Trophoblast cell (in vitro differentiated cells and primary cell): ENCODE data around the gene NRBP1.

ENCODE experiments used
- DNase-seq, 2 donors: peaks; one replicate each; pipeline ENCODE4 v3.0.0-alpha.2; 2016
- H2AFZ ChIP-seq: 2 replicates; pipeline ENCODE4 v1.6.1; 2013; ENCODE audit warnings: low read length, moderate library complexity, mild to moderate bottlenecking; ENCODE audit not compliant: insufficient read depth, poor library complexity
- H2AK5ac ChIP-seq: 2 replicates; pipeline ENCODE4 v1.6.1; 2013; ENCODE audit warnings: mild to moderate bottlenecking, low read length
- H2BK120ac ChIP-seq: 2 replicates; pipeline ENCODE4 v1.6.1; 2013; ENCODE audit warnings: low read length, mild to moderate bottlenecking, moderate library complexity; ENCODE audit not compliant: insufficient read depth, poor library complexity
- H2BK12ac ChIP-seq: 2 replicates; pipeline ENCODE4 v1.6.1; 2013; ENCODE audit warnings: mild to moderate bottlenecking, low read length, moderate library complexity
- H2BK5ac ChIP-seq: 2 replicates; pipeline ENCODE4 v1.6.1; 2013; ENCODE audit warnings: low read length, low read depth, moderate library complexity, mild to moderate bottlenecking; ENCODE audit not compliant: poor library complexity
- H3K14ac ChIP-seq: 2 replicates; pipeline ENCODE4 v1.6.1; 2013; ENCODE audit warnings: mild to moderate bottlenecking, low read length
- H3K18ac ChIP-seq: 2 replicates; pipeline ENCODE4 v1.6.1; 2013; ENCODE audit warnings: mild to moderate bottlenecking, low read length
- H3K23ac ChIP-seq: 2 replicates; pipeline ENCODE4 v1.6.1; 2013; ENCODE audit warnings: low read length
- H3K27ac ChIP-seq: 2 replicates; pipeline ENCODE4 v1.5.1; 2013; ENCODE audit warnings: low read depth, mild to moderate bottlenecking, inconsistent platforms, low read length, moderate library complexity
- H3K27me3 ChIP-seq: 2 replicates; pipeline ENCODE4 v1.6.1; 2013; ENCODE audit warnings: inconsistent platforms, mild to moderate bottlenecking, low read length, moderate library complexity; ENCODE audit not compliant: insufficient read depth
- H3K36me3 ChIP-seq, 2 experiments: 1 replicate in 1 of 2; 2 replicates in 1 of 2; pipeline ENCODE4 v1.6.1; 2013; ENCODE audit warnings: low read length in 2 of 2, mild to moderate bottlenecking in 2 of 2, moderate library complexity in 1 of 2; ENCODE audit not compliant: insufficient read depth in 2 of 2, control insufficient read depth in 1 of 2
- H3K4ac ChIP-seq: 2 replicates; pipeline ENCODE4 v1.6.1; 2013; ENCODE audit warnings: low read depth, mild to moderate bottlenecking, low read length, moderate library complexity
- H3K4me1 ChIP-seq, 2 experiments: 1 replicate in 1 of 2; 2 replicates in 1 of 2; pipeline ENCODE4 v1.6.1; 2013; ENCODE audit warnings: low read length in 2 of 2, mild to moderate bottlenecking in 2 of 2, moderate library complexity in 1 of 2; ENCODE audit not compliant: insufficient read depth in 2 of 2, control insufficient read depth in 1 of 2
- H3K4me2 ChIP-seq: 2 replicates; pipeline ENCODE4 v1.6.1; 2013; ENCODE audit warnings: inconsistent platforms, mild to moderate bottlenecking, low read length, moderate library complexity
- H3K4me3 ChIP-seq: 2 replicates; pipeline ENCODE4 v1.5.1; 2013; ENCODE audit warnings: mild to moderate bottlenecking, low read depth, low read length, inconsistent platforms
- H3K79me1 ChIP-seq: one replicate; pipeline ENCODE4 v1.6.1; 2013; ENCODE audit warnings: low read length
- H3K79me2 ChIP-seq: 2 replicates; pipeline ENCODE4 v1.6.1; 2013; ENCODE audit warnings: low read length, mild to moderate bottlenecking; ENCODE audit not compliant: control insufficient read depth, insufficient read depth, poor library complexity
- H3K9ac ChIP-seq: 2 replicates; pipeline ENCODE4 v1.6.1; 2013; ENCODE audit warnings: mild to moderate bottlenecking, low read length
- H3K9me3 ChIP-seq: 2 replicates; pipeline ENCODE4 v1.6.1; 2013; ENCODE audit warnings: low read depth, mild to moderate bottlenecking, control low read depth, inconsistent platforms, low read length; ENCODE audit not compliant: insufficient read depth
- H4K12ac ChIP-seq: 2 replicates; pipeline ENCODE4 v1.6.1; 2013; ENCODE audit warnings: low read depth, mild to moderate bottlenecking, low read length, moderate library complexity
- H4K8ac ChIP-seq: 2 replicates; pipeline ENCODE4 v1.6.1; 2013; ENCODE audit warnings: low read depth, mild to moderate bottlenecking, low read length, moderate library complexity
- H4K91ac ChIP-seq: one replicate; pipeline ENCODE4 v1.6.1; 2013; ENCODE audit warnings: low read depth, mild to moderate bottlenecking, low read length, moderate library complexity
- WGBS: extraction: QIAGEN DNeasy Blood & Tissue Kit; methylation state at CpG from one replicate; pipeline ENCODE4 v1.1.7; 2013; ENCODE audit warnings: missing lambda C conversion rate; ENCODE audit not compliant: insufficient read length, insufficient coverage; ENCODE audit errors: extremely low coverage; 5-methylcytosine and 5-hydroxymethylcytosine counted together

The NRBP1 gene

DNA sequence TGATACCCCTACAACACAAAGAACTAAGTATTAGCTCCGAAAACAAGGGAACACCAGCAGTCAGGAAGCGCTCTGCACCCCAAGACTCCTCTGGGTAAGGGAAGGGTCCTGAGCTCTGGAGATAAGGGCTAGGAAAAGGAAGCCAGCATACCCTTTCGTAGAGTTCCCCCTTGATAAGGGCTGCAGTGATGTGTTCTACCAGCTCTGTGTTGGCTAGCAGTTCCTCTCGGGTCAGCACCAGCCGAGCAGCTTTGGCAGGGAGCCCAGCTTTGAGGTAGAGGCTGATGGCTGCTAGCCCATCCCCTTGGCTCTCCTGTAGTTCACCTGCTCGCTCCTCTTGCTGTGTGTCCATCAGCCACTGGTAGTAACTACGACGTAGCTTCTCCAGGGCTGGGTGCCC lies 32.7 kb downstream of the NRBP1 start:
- Histone ChIP-seq H3K14ac (no peak overlapping the region), H3K36me3 (peaks cover 0 to 18% of the 10 kb centered on the region in 2 experiments), H4K91ac (no peak overlapping the region), H3K18ac (no peak overlapping the region), H3K9me3 (no peaks in the 10 kb centered on the region), H3K4me1 (no peaks in the 10 kb centered on the region), H3K9ac (no peak overlapping the region), H4K12ac (no peak overlapping the region), H2BK12ac (no peak overlapping the region), H3K4me3 (no peak overlapping the region), H2BK5ac (no peak overlapping the region), H3K27me3 (no peaks in the 10 kb centered on the region), H3K79me1 (no peaks in the 10 kb centered on the region), H3K79me2 (no peaks in the 10 kb centered on the region), H3K4me2 (no peak overlapping the region), H2AFZ (no peak overlapping the region), H3K27ac (no peak overlapping the region), H2AK5ac (no peak overlapping the region), H3K23ac (no peak overlapping the region), H4K8ac (no peak overlapping the region), H3K4ac (no peak overlapping the region), H2BK120ac (no peak overlapping the region)
- no peak for DNase-seq
- no CpG with 5 or more reads among the region's 8 CpGs for WGBS

DNA sequence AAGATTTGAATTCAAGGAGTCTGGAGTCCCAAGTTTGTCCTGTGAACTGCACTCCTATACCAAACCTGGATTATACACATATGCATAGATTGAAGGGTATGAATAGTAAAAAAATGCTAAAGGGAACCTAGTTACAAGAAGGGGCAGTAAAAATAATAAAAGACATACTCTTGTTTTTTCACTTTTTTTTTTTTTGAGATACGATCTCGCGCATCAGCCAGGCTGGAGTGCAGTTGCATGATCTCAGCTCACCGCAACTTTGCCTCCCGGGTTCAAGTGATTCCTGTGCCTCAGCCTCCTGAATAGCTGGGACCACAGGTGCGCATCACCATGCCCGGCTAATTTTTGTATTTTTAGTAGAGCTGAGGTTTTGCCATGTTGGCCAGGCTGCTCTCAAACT lies 36.0 kb downstream of the NRBP1 start:
- no peaks in the 10 kb centered on the region for H3K9me3 ChIP-seq
- H3K23ac ChIP-seq = no peak overlapping the region
- H3K14ac ChIP-seq = no peak overlapping the region
- H2BK12ac ChIP-seq = no peak overlapping the region
- H3K18ac ChIP-seq = no peak overlapping the region
- no peak overlapping the region for H3K27ac ChIP-seq
- no peak overlapping the region for H2AK5ac ChIP-seq
- H4K8ac ChIP-seq = no peak overlapping the region
- no peak for DNase-seq
- H2AFZ ChIP-seq = no peak overlapping the region
- H3K9ac ChIP-seq = no peak overlapping the region
- H4K12ac ChIP-seq = no peak overlapping the region
- H3K4me2 ChIP-seq = no peak overlapping the region
- H3K4ac ChIP-seq = no peak overlapping the region
- no peak overlapping the region for H2BK5ac ChIP-seq
- H3K79me1 ChIP-seq = no peaks in the 10 kb centered on the region
- H2BK120ac ChIP-seq = no peak overlapping the region
- no peak overlapping the region for H3K4me3 ChIP-seq
- H3K27me3 ChIP-seq = no peaks in the 10 kb centered on the region
- H3K79me2 ChIP-seq = no peaks in the 10 kb centered on the region
- no CpG with 5 or more reads among the region's 7 CpGs for WGBS
- H3K4me1 ChIP-seq = no peaks in the 10 kb centered on the region
- H3K36me3 ChIP-seq = no peaks in the 10 kb centered on the region
- H4K91ac ChIP-seq = no peak overlapping the region

DNA sequence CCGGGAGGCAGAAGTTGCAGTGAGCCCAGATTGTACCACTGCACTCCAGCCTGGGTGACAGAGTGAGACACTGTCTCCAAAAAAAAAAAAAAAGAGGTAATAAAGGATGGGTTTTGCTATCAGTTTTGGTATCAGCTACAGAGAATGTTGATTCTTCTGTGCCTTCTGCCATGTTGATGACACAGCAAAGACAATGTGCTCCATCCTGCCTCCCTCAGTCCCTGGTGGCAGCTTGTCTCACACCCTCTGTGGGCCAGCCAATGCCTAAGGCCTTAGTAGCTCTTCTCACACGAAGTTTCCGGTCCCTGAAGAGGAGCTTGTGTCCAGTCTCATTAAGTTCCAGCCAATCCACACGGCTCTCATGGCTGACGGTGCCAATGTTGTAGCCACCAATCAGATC lies 43.5 kb downstream of the NRBP1 start:
- Histone ChIP-seq H2BK5ac (no peak overlapping the region), H2AFZ (no peak overlapping the region), H2BK120ac (no peak overlapping the region), H3K36me3 (peaks cover 1 to 4% of the 10 kb centered on the region in 2 experiments), H3K27me3 (no peaks in the 10 kb centered on the region), H3K4ac (no peak overlapping the region), H3K9ac (no peak overlapping the region), H4K12ac (no peak overlapping the region), H3K79me2 (no peaks in the 10 kb centered on the region), H3K4me1 (no peaks in the 10 kb centered on the region), H3K14ac (no peak overlapping the region), H4K91ac (no peak overlapping the region), H3K9me3 (no peaks in the 10 kb centered on the region), H3K23ac (no peak overlapping the region), H2AK5ac (no peak overlapping the region), H4K8ac (no peak overlapping the region), H3K4me2 (no peak overlapping the region), H2BK12ac (no peak overlapping the region), H3K18ac (no peak overlapping the region), H3K4me3 (no peak overlapping the region), H3K79me1 (no peaks in the 10 kb centered on the region), H3K27ac (no peak overlapping the region)
- no CpG with 5 or more reads among the region's 5 CpGs for WGBS
- no peak for DNase-seq

DNA sequence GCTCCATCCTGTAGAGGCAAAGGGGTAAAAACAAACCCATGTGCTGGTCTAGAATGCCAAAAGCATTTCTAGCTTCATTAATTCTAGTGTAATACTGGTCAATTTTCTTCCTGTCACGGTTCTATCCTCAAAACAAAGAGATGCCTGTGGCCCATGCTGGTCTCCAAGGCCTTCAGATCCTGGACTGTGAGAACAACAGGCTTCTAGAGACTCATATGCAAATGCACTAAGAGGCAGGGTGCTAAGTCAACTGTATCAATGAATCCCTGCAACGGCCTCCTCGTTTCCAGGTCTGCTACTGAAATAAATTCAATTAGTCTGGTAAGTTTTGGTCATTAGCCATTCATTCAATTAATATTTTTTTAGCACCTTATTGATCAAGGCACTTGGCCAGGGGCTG lies 57.1 kb downstream of the NRBP1 start:
- no peak overlapping the region for H3K23ac ChIP-seq

More for the DNA sequence above, 57.1 kb downstream of the NRBP1 start:
- no peak overlapping the region for H2BK5ac ChIP-seq
- no peak overlapping the region for H3K4me3 ChIP-seq
- no peak overlapping the region for H2AK5ac ChIP-seq
- H4K12ac ChIP-seq = no peak overlapping the region
- no peak overlapping the region for H3K4ac ChIP-seq
- H3K4me1 ChIP-seq = peaks cover 0 to 5% of the 10 kb centered on the region in 2 experiments
- no peaks in the 10 kb centered on the region for H3K79me2 ChIP-seq
- H3K79me1 ChIP-seq = no peaks in the 10 kb centered on the region
- no peaks in the 10 kb centered on the region for H3K27me3 ChIP-seq
- peaks cover 1 to 2% of the 10 kb centered on the region in 2 experiments for H3K36me3 ChIP-seq
- H3K9me3 ChIP-seq = no peaks in the 10 kb centered on the region
- H2AFZ ChIP-seq = no peak overlapping the region
- H2BK120ac ChIP-seq = no peak overlapping the region
- no peak overlapping the region for H3K14ac ChIP-seq
- WGBS = no CpG with 5 or more reads among the region's 3 CpGs
- no peak overlapping the region for H3K9ac ChIP-seq
- no peak overlapping the region for H4K91ac ChIP-seq
- H3K27ac ChIP-seq = no peak overlapping the region
- H2BK12ac ChIP-seq = no peak overlapping the region
- no peak for DNase-seq
- no peak overlapping the region for H3K4me2 ChIP-seq
- no peak overlapping the region for H4K8ac ChIP-seq
- H3K18ac ChIP-seq = no peak overlapping the region
